Lung (tissue), 12 donors: ENCODE measurements around the gene RIPOR2. TPM values are rescaled to one million over a fixed set of nuclear protein-coding genes. Genes with fewer than 3 reads are reported as not detected.
"Not testable (repeated sequence)": the region's sequence is repeated elsewhere in the genome, so short reads cannot be mapped to it uniquely, and the experiment has no call there.

Source experiments
- ATAC-seq: fragments of 200-7000 bp; cut with Tn5 transposase; one replicate; pipeline ENCODE4 v1.9.1; 2020; ENCODE audit warnings: moderate number of reproducible peaks; ENCODE audit not compliant: insufficient read depth, low FRiP score
- DNase-seq, 3 donors: peaks; one replicate each; pipeline ENCODE4 v3.0.0-alpha.2; 2013 to 2017
- H3K27ac ChIP-seq, 2 donors: one replicate each; pipeline ENCODE4 v1.5.1; 2013; ENCODE audit warnings: mild to moderate bottlenecking in 2 of 2, moderate library complexity in 2 of 2, control low read depth in 1 of 2, inconsistent platforms in 1 of 2, low read depth in 1 of 2, low read length in 1 of 2
- H3K27me3 ChIP-seq, 3 donors: one replicate each; pipeline ENCODE4 v1.5.1; 2013; ENCODE audit warnings: low read length in 2 of 3; ENCODE audit not compliant: control insufficient read depth in 3 of 3, insufficient read depth in 3 of 3
- H3K36me3 ChIP-seq, 4 donors: one replicate each; pipeline ENCODE4 v1.5.1; 2013; ENCODE audit warnings: low read length in 4 of 4, mild to moderate bottlenecking in 1 of 4, moderate library complexity in 1 of 4; ENCODE audit not compliant: control insufficient read depth in 4 of 4, insufficient read depth in 4 of 4
- H3K4me1 ChIP-seq, 5 donors: one replicate each; pipeline ENCODE4 v1.5.1; 2013; ENCODE audit warnings: low read length in 5 of 5, mild to moderate bottlenecking in 2 of 5, moderate library complexity in 1 of 5; ENCODE audit not compliant: control insufficient read depth in 5 of 5, insufficient read depth in 5 of 5
- H3K4me3 ChIP-seq: one replicate; pipeline ENCODE4 v1.5.1; 2013; ENCODE audit warnings: mild to moderate bottlenecking, control low read depth, moderate library complexity
- H3K9ac ChIP-seq, 2 donors: one replicate each; pipeline ENCODE4 v1.5.1; 2013; ENCODE audit warnings: low read length in 2 of 2, control low read depth in 1 of 2; ENCODE audit not compliant: insufficient read depth in 1 of 2
- H3K9me3 ChIP-seq, 4 donors: one replicate each; pipeline ENCODE4 v1.5.1; 2013; ENCODE audit warnings: low read length in 3 of 4, mild to moderate bottlenecking in 1 of 4, moderate library complexity in 1 of 4; ENCODE audit not compliant: control insufficient read depth in 4 of 4, insufficient read depth in 3 of 4
- WGBS, 2 donors: extraction: QIAGEN DNeasy Blood & Tissue Kit; methylation state at CpG; one replicate each; pipeline ENCODE4 v1.1.7; 2013; 5-methylcytosine and 5-hydroxymethylcytosine counted together
- polyA plus RNA-seq, 2 donors: library from polyadenylated mRNA; stranded (reverse); fragments of 200-250 nt; gene quantifications; one replicate each; pipeline ENCODE4 v1.2.1, GENCODE V29; 2013
- total RNA-seq, 2 donors: library from RNA; depleted of rRNA in 1 of 2; stranded (reverse); fragments of >200 nt in 1 of 2; gene quantifications; one replicate each; pipeline ENCODE4 v1.2.1, GENCODE V29; 2014 to 2021
- TF ChIP-seq, protein P1 (sequence below): IDR thresholded peaks from 2 replicates; pipeline ENCODE4 v1.5.1; 2012; ENCODE audit warnings: mild to moderate bottlenecking; ENCODE audit errors: control extremely low read depth, extremely low read depth
- donor health status: control.
- donor health status: control.
- donor health status: Bipolar disorder and iron deficiency.
- donor health status: healthy.
- donor health status: DM: yes; HTN: yes; CAD: no.

The RIPOR2 gene
- total and polyA plus RNA-seq, 4 donors, result 7.9 to 97.6 (median 42.7) TPM

DNA sequence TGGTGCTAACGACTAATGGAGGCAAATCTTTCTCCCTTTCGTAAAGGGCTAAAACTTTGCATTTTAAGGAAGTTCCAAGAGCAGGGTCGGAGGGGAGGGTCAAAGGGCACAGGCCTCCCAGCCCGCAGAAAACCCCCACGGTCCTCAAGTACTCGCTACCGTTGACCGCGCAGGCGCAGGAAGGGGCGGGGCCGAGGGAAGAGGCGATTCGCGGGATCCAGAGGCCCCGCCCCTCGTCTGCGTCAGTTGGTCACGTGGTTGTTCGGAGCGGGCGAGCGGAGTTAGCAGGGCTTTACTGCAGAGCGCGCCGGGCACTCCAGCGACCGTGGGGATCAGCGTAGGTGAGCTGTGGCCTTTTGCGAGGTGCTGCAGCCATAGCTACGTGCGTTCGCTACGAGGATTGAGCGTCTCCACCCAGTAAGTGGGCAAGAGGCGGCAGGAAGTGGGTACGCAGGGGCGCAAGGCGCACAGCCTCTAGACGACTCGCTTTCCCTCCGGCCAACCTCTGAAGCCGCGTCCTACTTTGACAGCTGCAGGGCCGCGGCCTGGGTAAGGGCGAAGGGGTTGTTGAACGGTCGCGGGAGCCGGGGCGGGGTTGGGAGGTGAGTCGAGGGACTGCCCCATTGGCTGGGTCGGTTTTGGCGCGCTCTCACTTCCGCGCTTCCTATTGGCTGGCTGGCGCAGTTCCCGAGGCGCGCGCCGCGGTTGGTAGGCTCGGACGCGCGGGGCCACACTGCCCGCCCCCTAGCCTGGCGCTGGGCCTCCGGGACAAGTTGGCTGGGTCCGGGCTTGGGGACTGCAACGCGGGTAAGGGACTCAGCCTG is 160.9 kb downstream of the RIPOR2 start, which contains the start of gene GMNN:
Gene GMNN, plus strand, starts transcription at position 242 of the 824 bp plus-strand sequence. CDS start 2,310 bp downstream, outside the sequence.
- ATAC-seq (peak; percentile 99), DNase-seq (peak; percentile 97 to 98 (median 98))
- Histone ChIP-seq H3K4me3 (peak within 1 kb of the TSS; percentile 88), H3K36me3 (peaks cover 0 to 3% (median 1%) of the 10 kb centered on the region in 4 donors), H3K27me3 (no peaks in the 10 kb centered on the region), H3K9me3 (no peaks in the 10 kb centered on the region), H3K27ac (peak within 1 kb of the TSS; percentile 80 to 96), H3K9ac (peak within 1 kb of the TSS; percentile 86 to 94), H3K4me1 (peaks cover 0 to 13% (median 2%) of the 10 kb centered on the region in 5 donors)
- WGBS, 2 donors, result 0% methylated on average over 74 to 75 of the region's 75 CpGs
- TF ChIP-seq, protein P1, sequence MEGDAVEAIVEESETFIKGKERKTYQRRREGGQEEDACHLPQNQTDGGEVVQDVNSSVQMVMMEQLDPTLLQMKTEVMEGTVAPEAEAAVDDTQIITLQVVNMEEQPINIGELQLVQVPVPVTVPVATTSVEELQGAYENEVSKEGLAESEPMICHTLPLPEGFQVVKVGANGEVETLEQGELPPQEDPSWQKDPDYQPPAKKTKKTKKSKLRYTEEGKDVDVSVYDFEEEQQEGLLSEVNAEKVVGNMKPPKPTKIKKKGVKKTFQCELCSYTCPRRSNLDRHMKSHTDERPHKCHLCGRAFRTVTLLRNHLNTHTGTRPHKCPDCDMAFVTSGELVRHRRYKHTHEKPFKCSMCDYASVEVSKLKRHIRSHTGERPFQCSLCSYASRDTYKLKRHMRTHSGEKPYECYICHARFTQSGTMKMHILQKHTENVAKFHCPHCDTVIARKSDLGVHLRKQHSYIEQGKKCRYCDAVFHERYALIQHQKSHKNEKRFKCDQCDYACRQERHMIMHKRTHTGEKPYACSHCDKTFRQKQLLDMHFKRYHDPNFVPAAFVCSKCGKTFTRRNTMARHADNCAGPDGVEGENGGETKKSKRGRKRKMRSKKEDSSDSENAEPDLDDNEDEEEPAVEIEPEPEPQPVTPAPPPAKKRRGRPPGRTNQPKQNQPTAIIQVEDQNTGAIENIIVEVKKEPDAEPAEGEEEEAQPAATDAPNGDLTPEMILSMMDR, result no peak

- 94% methylated on average over 5 of the region's 5 CpGs for WGBS, 2 donors
- no peaks in the 10 kb centered on the region for H3K4me1 ChIP-seq
- DNase-seq (no peak), ATAC-seq (no peak)
- TF ChIP-seq, protein P1, result no peak
- H3K9me3 ChIP-seq, result no peaks in the 10 kb centered on the region
- no peaks in the 10 kb centered on the region for H3K27me3 ChIP-seq
- no peak overlapping the region for H3K27ac ChIP-seq
- no peak overlapping the region for H3K9ac ChIP-seq
- H3K4me3 ChIP-seq, result no peak overlapping the region
- no peaks in the 10 kb centered on the region for H3K36me3 ChIP-seq
Observed at GRCh38 chr6:24768361-24768760, 167.4 kb downstream of the RIPOR2 start.

DNA sequence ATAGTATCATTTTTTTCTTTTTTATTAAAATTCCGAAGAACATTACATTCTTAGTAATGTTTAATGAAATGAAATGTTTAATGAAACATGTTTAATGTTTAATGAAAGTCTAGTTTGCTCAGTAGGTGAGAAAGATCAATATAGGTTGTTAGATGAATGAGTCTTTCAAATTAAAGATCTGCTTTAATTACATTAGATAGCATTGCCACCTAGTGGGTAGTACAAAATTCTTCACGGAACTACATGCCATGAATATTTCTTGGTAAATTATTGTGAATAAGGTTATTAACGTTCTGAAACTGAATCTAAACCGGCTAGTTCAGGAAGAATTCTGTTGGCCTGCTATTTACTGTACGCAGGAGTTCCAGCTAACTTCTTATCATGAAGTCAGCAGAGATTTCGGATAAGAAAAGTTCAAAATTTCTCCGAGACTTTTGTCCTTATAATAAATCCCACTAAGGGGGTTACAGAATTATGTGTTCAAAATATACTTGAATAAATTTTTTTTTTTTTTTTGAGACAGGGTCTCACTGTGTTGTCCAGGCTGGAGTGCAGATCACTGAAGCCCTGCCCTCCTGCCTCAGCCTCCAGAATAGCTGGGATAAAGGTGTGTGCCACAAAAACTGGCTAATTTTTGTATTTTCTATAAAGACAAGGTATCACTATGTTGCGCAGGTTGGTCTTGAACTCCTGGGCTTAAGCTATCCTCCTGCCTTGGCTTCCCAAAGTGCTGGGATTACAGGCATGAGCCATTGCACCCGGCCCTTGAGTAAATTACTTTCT is 168.9 kb downstream of the RIPOR2 start:
- no peak for ATAC-seq
- DNase-seq, result peak in 2 of 3 donors; percentile 32 to 53
- Histone ChIP-seq H3K36me3 (no peaks in the 10 kb centered on the region), H3K27me3 (no peaks in the 10 kb centered on the region), H3K4me3 (no peak overlapping the region), H3K9me3 (no peaks in the 10 kb centered on the region), H3K4me1 (no peaks in the 10 kb centered on the region), H3K9ac (no peak overlapping the region), H3K27ac (no peak overlapping the region)
- TF ChIP-seq, protein P1, result peak; percentile 30
- 51 to 56% methylated on average over 9 of the region's 9 CpGs for WGBS, 2 donors

DNA sequence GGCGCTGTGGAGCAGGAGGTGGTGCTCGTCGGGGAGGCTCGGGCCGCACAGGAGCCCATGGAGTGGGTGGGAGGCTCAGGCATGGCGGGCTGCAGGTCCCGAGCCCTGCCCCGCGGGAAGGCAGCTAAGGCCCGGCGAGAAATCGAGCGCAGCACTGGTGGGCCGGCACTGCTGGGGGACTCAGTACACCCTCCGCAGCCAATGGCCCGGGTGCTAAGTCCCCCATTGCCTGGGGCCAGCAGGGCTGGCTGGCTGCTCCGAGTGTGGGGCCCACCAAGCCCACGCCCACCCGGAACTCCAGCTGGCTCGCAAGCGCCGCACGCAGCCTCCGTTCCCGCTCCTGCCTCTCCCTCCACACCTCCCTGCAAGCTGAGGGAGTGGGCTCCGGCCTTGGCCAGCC is 169.8 kb downstream of the RIPOR2 start:
- not testable (repeated sequence) for H3K36me3 ChIP-seq, ATAC-seq, H3K9ac ChIP-seq, H3K4me3 ChIP-seq, H3K27ac ChIP-seq, H3K27me3 ChIP-seq, DNase-seq, H3K4me1 ChIP-seq, H3K9me3 ChIP-seq
- 95% methylated on average over 17 to 23 of the region's 26 CpGs for WGBS, 2 donors

DNA sequence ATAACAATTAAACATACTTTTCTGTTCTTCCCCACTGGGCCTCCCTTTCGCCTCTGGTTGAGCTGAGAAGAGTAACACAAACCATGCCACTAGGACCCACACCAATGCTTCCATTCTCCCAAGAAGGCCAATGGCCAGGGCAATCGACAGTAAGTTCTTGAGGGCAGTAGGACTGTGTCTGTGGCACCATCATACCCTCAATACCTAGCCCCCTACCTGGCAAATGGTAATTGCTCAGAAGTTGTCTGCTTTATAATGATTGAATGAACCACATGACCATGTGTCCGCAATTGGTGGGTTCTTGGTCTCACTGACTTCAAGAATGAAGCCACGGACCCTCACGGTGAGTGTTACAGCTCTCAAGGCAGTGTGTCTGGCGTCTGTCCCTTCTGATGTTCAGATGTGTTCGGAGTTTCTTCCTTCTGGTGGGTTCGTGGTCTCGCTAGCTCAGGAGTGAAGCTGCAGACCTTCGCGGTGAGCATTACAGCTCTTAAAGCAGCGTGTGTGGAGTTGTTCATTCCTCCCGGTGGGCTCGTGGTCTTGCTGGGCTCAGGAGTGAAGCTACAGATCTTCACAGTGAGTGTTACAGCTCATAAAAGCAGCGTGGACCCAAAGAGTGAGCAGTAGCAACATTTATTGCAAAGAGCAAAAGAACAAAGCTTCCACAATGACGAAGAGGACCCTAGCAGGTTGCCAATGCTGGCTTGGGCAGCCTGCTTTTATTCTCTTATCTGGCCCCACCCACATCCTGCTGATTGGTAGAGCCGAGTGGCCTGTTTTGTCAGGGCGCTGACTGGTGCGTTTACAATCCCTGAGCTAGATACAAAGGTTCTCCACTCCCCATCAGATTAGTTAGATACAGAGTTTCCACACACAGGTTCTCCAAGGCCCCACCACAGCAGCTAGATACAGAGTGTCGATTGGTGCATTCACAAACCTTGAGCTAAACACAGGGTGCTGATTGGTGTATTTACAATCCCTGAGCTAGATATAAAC is 170.6 kb downstream of the RIPOR2 start:
- not testable (repeated sequence) for H3K4me1 ChIP-seq, H3K27me3 ChIP-seq, H3K36me3 ChIP-seq, H3K9ac ChIP-seq, DNase-seq, H3K27ac ChIP-seq, ATAC-seq, H3K4me3 ChIP-seq, H3K9me3 ChIP-seq
- WGBS, 2 donors, result 91% methylated on average over 20 of the region's 20 CpGs
